OCI-LY3 (cell line): ENCODE results near the gene EFNA1.
A peak's percentile ranks its signal among the peaks of the same experiment; 100 is the strongest.

Experiments
- H2AFZ ChIP-seq: fragments of 200-600, 300-600 bp; shearing (Covaris generic); 2 replicates; pipeline ENCODE4 v1.6.0; 2014; ENCODE audit warnings: antibody characterized with exemption, low read depth, low read length
- H3K27ac ChIP-seq: fragments of 200-600, 300-600 bp; sonication (generic); 2 replicates; pipeline ENCODE4 v1.5.1; 2014; ENCODE audit warnings: mild to moderate bottlenecking, low read length, moderate library complexity, mixed read lengths
- H3K27me3 ChIP-seq: fragments of 200-600, 300-600 bp; sonication (generic); 2 replicates; pipeline ENCODE4 v1.6.1; 2014; ENCODE audit warnings: low read depth, low read length, mixed read lengths
- H3K36me3 ChIP-seq: fragments of 200-600, 300-600 bp; sonication (generic); replicated peaks from 2 replicates; pipeline ENCODE3; 2014; ENCODE audit warnings: low read depth, low read length, mixed read lengths
- H3K4me1 ChIP-seq: fragments of 300-600, 200-600 bp; sonication (generic); 2 replicates; pipeline ENCODE4 v1.6.1; 2014; ENCODE audit warnings: low read length, mixed read lengths
- H3K4me2 ChIP-seq: fragments of 200-600, 300-600 bp; sonication (generic); 2 replicates; pipeline ENCODE4 v1.6.1; 2014; ENCODE audit warnings: low read length, mixed read lengths
- H3K4me3 ChIP-seq: fragments of 300-600, 200-600 bp; sonication (generic); 2 replicates; pipeline ENCODE4 v1.5.1; 2014; ENCODE audit warnings: antibody characterized with exemption, mild to moderate bottlenecking, low read length, moderate library complexity
- H3K79me2 ChIP-seq: fragments of 300-600, 200-600 bp; shearing (Covaris generic); 2 replicates; pipeline ENCODE4 v1.6.1; 2014; ENCODE audit warnings: mild to moderate bottlenecking, low read length, mixed read lengths
- H3K9ac ChIP-seq: fragments of 300-600, 200-600 bp; shearing (Covaris generic); 2 replicates; pipeline ENCODE4 v1.6.0; 2014; ENCODE audit warnings: mild to moderate bottlenecking, low read length, moderate library complexity
- H3K9me3 ChIP-seq: fragments of 200-600, 300-600 bp; shearing (Covaris generic); 2 replicates; pipeline ENCODE4 v1.6.1; 2014; ENCODE audit warnings: low read length, mixed read lengths; ENCODE audit not compliant: insufficient read depth
- H4K20me1 ChIP-seq: fragments of 200-600, 300-600 bp; sonication (generic); 2 replicates; pipeline ENCODE4 v1.6.1; 2016; ENCODE audit warnings: low read length, mixed read lengths; ENCODE audit not compliant: insufficient read depth
- CTCF ChIP-seq: fragments of 200-600, 300-600 bp; sonication (generic); IDR thresholded peaks from 2 replicates; pipeline ENCODE4 v1.5.1; 2014; ENCODE audit warnings: antibody characterized with exemption, low read length, low read depth
- EZH2phosphoT487 ChIP-seq: fragments of 200-600 bp; shearing (Covaris generic); IDR thresholded peaks from 2 replicates; pipeline ENCODE4 v1.6.1; 2018; ENCODE audit warnings: antibody characterized with exemption, mixed run types, low read depth

EFNA1 gene

GRCh38 chr1:155084722-155085503 is 42.8 kb upstream of the EFNA1 start:
- Histone ChIP-seq H3K27ac (peak overlapping the region; percentile 75), H4K20me1 (no peaks in the 10 kb centered on the region), H3K9me3 (no peaks in the 10 kb centered on the region), H3K36me3 (peaks cover 3% of the 10 kb centered on the region), H3K4me2 (peak overlapping the region; percentile 79), H3K4me1 (peaks cover 28% of the 10 kb centered on the region), H3K79me2 (no peaks in the 10 kb centered on the region), H3K9ac (peak overlapping the region; percentile 63), H2AFZ (peak overlapping the region; percentile 73), H3K27me3 (peaks cover 14% of the 10 kb centered on the region), H3K4me3 (peak overlapping the region; percentile 85)
- TF ChIP-seq CTCF (peak; percentile 75), EZH2phosphoT487 (no peak)

- Histone ChIP-seq H3K4me3 (peak overlapping the region; percentile 85), H3K36me3 (peaks cover 3% of the 10 kb centered on the region), H2AFZ (peak overlapping the region; percentile 73; the same call in 1 of the 2 replicates), H3K4me2 (peak overlapping the region; percentile 79), H3K9ac (peak overlapping the region; percentile 63), H3K27me3 (peaks cover 6% of the 10 kb centered on the region), H3K4me1 (peaks cover 24% of the 10 kb centered on the region), H3K27ac (peak overlapping the region; percentile 75), H4K20me1 (no peaks in the 10 kb centered on the region), H3K79me2 (no peaks in the 10 kb centered on the region), H3K9me3 (no peaks in the 10 kb centered on the region)
- no peak for TF ChIP-seq CTCF
- TF ChIP-seq EZH2phosphoT487: no peak
Measured at GRCh38 chr1:155085504-155086127, 42.1 kb upstream of the EFNA1 start.

- Histone ChIP-seq H3K79me2 (no peaks in the 10 kb centered on the region), H2AFZ (peak overlapping the region; percentile 84; the same call in 1 of the 2 replicates), H3K4me2 (peak overlapping the region; percentile 79), H3K9me3 (no peaks in the 10 kb centered on the region), H3K4me3 (peak overlapping the region; percentile 85), H3K27ac (peak overlapping the region; percentile 75), H3K27me3 (peaks cover 5% of the 10 kb centered on the region), H3K9ac (peak overlapping the region; percentile 63), H4K20me1 (no peaks in the 10 kb centered on the region), H3K4me1 (peaks cover 25% of the 10 kb centered on the region), H3K36me3 (peaks cover 3% of the 10 kb centered on the region)
- TF ChIP-seq EZH2phosphoT487 (no peak), CTCF (peak; percentile 90)
Measured at GRCh38 chr1:155086128-155086741, 41.4 kb upstream of the EFNA1 start.
